Loucy (cell line): ENCODE data around the gene OSBPL9.
"Not testable (repeated sequence)": the region's sequence is repeated elsewhere in the genome, so short reads cannot be mapped to it uniquely, and the experiment has no call there.

ENCODE experiments used
- H2AFZ ChIP-seq: fragments of 200-600 bp; sonication (generic); 2 replicates; pipeline ENCODE4 v1.6.0; 2016; ENCODE audit warnings: antibody characterized with exemption, mild to moderate bottlenecking, low read length, moderate library complexity
- H3F3A ChIP-seq: fragments of 200-600 bp; 2 replicates; pipeline ENCODE4 v1.6.0; 2016; ENCODE audit warnings: antibody characterized with exemption, low read depth, mild to moderate bottlenecking
- H3K27me3 ChIP-seq: fragments of 200-600 bp; sonication (generic); 2 replicates; pipeline ENCODE4 v1.6.1; 2014; ENCODE audit warnings: low read length, mild to moderate bottlenecking; ENCODE audit not compliant: insufficient read depth, poor library complexity, severe bottlenecking
- H3K36me3 ChIP-seq: fragments of 200-600 bp; sonication (generic); 2 replicates; pipeline ENCODE4 v1.6.1; 2016; ENCODE audit warnings: low read length; ENCODE audit not compliant: insufficient read depth
- H3K4me1 ChIP-seq: fragments of 200-600 bp; sonication (generic); 2 replicates; pipeline ENCODE4 v1.5.1; 2014; ENCODE audit warnings: low read length, mild to moderate bottlenecking; ENCODE audit not compliant: insufficient read depth, poor library complexity, severe bottlenecking
- H3K4me2 ChIP-seq: fragments of 200-600 bp; sonication (generic); 2 replicates; pipeline ENCODE4 v1.6.0; 2014; ENCODE audit warnings: antibody characterized with exemption, low read length, low read depth, mild to moderate bottlenecking; ENCODE audit not compliant: poor library complexity, severe bottlenecking
- H3K4me3 ChIP-seq: fragments of 200-600 bp; sonication (generic); 2 replicates; pipeline ENCODE4 v1.5.1; 2014; ENCODE audit warnings: low read length, mild to moderate bottlenecking, mixed read lengths; ENCODE audit not compliant: poor library complexity, severe bottlenecking
- H3K79me2 ChIP-seq: fragments of 200-600 bp; sonication (generic); 2 replicates; pipeline ENCODE4 v1.6.1; 2014; ENCODE audit warnings: low read length; ENCODE audit not compliant: insufficient read depth
- H3K9ac ChIP-seq: fragments of 200-600 bp; sonication (generic); 2 replicates; pipeline ENCODE4 v1.6.0; 2014; ENCODE audit warnings: mild to moderate bottlenecking, low read depth, low read length, moderate library complexity; ENCODE audit not compliant: poor library complexity, severe bottlenecking
- H3K9me2 ChIP-seq: fragments of 200-600 bp; sonication (generic); replicated peaks from 2 replicates; pipeline ENCODE4 v1.6.1; 2016; ENCODE audit warnings: low read depth, low read length, mixed read lengths
- H3K9me3 ChIP-seq: fragments of 200-600 bp; sonication (generic); 2 replicates; pipeline ENCODE4 v1.6.1; 2014; ENCODE audit warnings: mild to moderate bottlenecking, antibody characterized with exemption, low read length, low read depth; ENCODE audit not compliant: insufficient read depth
- H4K20me1 ChIP-seq: fragments of 200-600 bp; sonication (generic); 2 replicates; pipeline ENCODE4 v1.6.0; 2014; ENCODE audit warnings: antibody characterized with exemption, low read length, mild to moderate bottlenecking; ENCODE audit not compliant: insufficient read depth, poor library complexity, severe bottlenecking
- EZH2phosphoT487 ChIP-seq: fragments of 200-600 bp; IDR thresholded peaks from 2 replicates; pipeline ENCODE4 v1.6.1; 2018; ENCODE audit warnings: antibody characterized with exemption, mild to moderate bottlenecking, moderate library complexity, borderline replicate concordance
- TF ChIP-seq, protein P1 (sequence below): fragments of 200-600 bp; sonication (generic); conservative IDR thresholded peaks from 2 replicates; pipeline ENCODE4 v1.5.1; 2014; ENCODE audit warnings: mild to moderate bottlenecking, antibody characterized with exemption, low read length

Gene OSBPL9

DNA sequence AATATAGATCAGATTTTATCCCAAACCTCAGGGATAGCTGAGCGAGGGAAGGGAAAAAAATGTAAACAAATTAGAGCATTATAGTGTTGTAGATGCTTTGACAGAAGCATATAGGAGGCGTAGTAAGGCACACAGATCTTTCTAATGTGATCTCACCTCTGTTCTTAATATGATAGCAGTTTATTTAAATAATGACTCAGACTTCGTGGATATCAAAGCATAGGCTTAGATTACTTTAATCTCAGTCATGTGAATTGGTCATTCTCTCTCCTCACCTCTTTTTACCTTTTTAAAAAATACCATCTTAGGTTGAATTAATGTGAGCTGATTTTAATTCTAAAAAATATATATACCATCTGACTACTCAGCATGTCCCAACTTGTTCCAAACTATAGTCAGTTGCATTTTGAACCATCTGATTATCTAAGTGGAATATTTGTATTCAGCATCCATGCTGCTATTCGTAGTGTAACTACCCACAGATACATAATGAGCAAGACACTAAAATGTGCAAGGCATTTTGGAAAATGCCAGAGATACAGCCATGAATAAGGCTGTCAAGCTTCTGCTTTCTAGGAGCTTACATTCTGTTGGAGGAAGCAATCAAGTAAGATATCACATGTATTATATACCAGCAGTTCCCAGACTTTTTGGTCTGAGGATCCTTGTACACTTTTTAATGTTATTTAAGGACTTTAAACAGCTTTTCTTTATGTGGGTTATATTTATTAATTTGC is 76.7 kb downstream of the OSBPL9 start:
- H3F3A ChIP-seq = no peaks in the 10 kb centered on the region
- peaks cover 36% of the 10 kb centered on the region for H3K79me2 ChIP-seq
- H3K9me2 ChIP-seq = no peaks in the 10 kb centered on the region
- no peak overlapping the region for H3K4me3 ChIP-seq
- H2AFZ ChIP-seq = no peak overlapping the region
- no peak overlapping the region for H3K4me2 ChIP-seq
- H3K4me1 ChIP-seq = peaks cover 9% of the 10 kb centered on the region
- no peak overlapping the region for H3K9ac ChIP-seq
- H3K9me3 ChIP-seq = no peaks in the 10 kb centered on the region
- no peaks in the 10 kb centered on the region for H4K20me1 ChIP-seq
- TF ChIP-seq EZH2phosphoT487 = no peak
- TF ChIP-seq, protein P1, sequence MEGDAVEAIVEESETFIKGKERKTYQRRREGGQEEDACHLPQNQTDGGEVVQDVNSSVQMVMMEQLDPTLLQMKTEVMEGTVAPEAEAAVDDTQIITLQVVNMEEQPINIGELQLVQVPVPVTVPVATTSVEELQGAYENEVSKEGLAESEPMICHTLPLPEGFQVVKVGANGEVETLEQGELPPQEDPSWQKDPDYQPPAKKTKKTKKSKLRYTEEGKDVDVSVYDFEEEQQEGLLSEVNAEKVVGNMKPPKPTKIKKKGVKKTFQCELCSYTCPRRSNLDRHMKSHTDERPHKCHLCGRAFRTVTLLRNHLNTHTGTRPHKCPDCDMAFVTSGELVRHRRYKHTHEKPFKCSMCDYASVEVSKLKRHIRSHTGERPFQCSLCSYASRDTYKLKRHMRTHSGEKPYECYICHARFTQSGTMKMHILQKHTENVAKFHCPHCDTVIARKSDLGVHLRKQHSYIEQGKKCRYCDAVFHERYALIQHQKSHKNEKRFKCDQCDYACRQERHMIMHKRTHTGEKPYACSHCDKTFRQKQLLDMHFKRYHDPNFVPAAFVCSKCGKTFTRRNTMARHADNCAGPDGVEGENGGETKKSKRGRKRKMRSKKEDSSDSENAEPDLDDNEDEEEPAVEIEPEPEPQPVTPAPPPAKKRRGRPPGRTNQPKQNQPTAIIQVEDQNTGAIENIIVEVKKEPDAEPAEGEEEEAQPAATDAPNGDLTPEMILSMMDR = no peak
- H3K27me3 ChIP-seq = no peaks in the 10 kb centered on the region
- no peaks in the 10 kb centered on the region for H3K36me3 ChIP-seq

- H2AFZ ChIP-seq = no peak overlapping the region
- no peaks in the 10 kb centered on the region for H3K9me2 ChIP-seq
- no peaks in the 10 kb centered on the region for H3F3A ChIP-seq
- no peaks in the 10 kb centered on the region for H3K4me1 ChIP-seq
- TF ChIP-seq EZH2phosphoT487 = no peak
- no peak overlapping the region for H3K4me3 ChIP-seq
- H4K20me1 ChIP-seq = no peaks in the 10 kb centered on the region
- no peaks in the 10 kb centered on the region for H3K27me3 ChIP-seq
- H3K79me2 ChIP-seq = peaks cover 36% of the 10 kb centered on the region
- H3K9me3 ChIP-seq = peaks cover 4% of the 10 kb centered on the region; the same call in 1 of the 2 replicates
- no peak overlapping the region for H3K9ac ChIP-seq
- no peak overlapping the region for H3K4me2 ChIP-seq
- H3K36me3 ChIP-seq = no peaks in the 10 kb centered on the region
These were observed 80.3 kb downstream of the OSBPL9 start for GRCh38 chr1:51697166-51697565.

DNA sequence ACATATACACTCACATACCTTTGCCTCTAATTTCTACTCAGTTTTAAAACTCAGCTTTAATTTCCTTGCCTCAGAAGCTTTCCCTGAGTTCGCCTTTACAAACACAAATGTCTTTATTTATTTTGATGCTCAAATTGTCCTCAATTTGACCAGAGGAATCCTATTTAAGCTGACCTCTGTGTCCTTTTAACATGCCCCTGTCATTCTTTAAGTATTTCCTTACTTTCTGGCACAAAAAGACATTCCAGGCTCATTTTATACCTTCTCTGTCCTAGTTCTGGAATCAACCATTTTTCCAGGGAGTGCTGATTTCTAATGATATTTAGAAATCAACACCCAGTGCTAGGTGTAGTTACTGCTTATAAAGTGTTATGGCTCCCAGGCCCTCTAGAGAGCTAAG is 82.5 kb downstream of the OSBPL9 start:
- Histone ChIP-seq H2AFZ (no peak overlapping the region), H3K9ac (no peak overlapping the region), H3K4me1 (no peaks in the 10 kb centered on the region), H3K27me3 (no peaks in the 10 kb centered on the region), H4K20me1 (no peaks in the 10 kb centered on the region), H3K36me3 (no peaks in the 10 kb centered on the region), H3K4me2 (no peak overlapping the region), H3K4me3 (no peak overlapping the region), H3K9me2 (no peaks in the 10 kb centered on the region), H3F3A (no peaks in the 10 kb centered on the region), H3K79me2 (peaks cover 29% of the 10 kb centered on the region), H3K9me3 (peaks cover 4% of the 10 kb centered on the region; the same call in 1 of the 2 replicates)
- no peak for TF ChIP-seq EZH2phosphoT487
- TF ChIP-seq, protein P1 = no peak

DNA sequence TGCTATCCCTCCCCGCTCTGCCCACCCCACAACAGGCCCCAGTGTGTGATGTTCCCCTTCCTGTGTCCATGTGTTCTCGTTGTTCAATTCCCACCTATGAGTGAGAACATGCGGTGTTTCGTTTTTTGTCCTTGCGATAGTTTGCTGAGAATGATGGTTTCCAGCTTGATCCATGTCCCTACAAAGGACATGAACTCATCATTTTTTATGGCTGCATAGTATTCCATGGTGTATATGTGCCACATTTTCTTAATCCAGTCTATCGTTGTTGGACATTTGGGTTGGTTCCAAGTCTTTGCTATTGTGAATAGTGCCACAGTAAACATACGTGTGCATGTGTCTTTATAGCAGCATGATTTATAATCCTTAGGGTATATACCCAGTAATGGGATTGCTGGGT is 84.9 kb downstream of the OSBPL9 start:
- not testable (repeated sequence) for H3K4me1 ChIP-seq, H3K36me3 ChIP-seq, H3K4me2 ChIP-seq, H2AFZ ChIP-seq, H3K4me3 ChIP-seq, H3K9me3 ChIP-seq, H3F3A ChIP-seq, H4K20me1 ChIP-seq, H3K9me2 ChIP-seq, H3K9ac ChIP-seq, H3K27me3 ChIP-seq
- H3K79me2 ChIP-seq = peaks cover 40% of the 10 kb centered on the region

DNA sequence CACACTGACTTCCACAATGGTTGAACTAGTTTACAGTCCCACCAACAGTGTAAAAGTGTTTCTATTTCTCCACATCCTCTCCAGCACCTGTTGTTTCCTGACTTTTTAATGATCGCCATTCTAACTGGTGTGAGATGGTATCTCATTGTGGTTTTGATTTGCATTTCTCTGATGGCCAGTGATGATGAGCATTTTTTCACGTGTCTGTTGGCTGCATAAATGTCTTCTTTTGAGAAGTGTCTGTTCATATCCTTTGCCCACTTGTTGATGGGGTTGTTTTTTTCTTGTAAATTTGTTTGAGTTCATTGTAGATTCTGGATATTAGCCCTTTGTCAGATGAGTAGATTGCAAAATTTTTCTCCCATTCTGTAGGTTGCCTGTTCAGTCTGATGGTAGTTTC is 85.3 kb downstream of the OSBPL9 start:
- H3K4me3 ChIP-seq, H3K9me3 ChIP-seq: not testable (repeated sequence)

More for the DNA sequence above, 85.3 kb downstream of the OSBPL9 start:
- not testable (repeated sequence) for H3K9ac ChIP-seq, H3K4me1 ChIP-seq, H2AFZ ChIP-seq, H3K27me3 ChIP-seq, H3K9me2 ChIP-seq, H4K20me1 ChIP-seq, H3F3A ChIP-seq, H3K36me3 ChIP-seq, H3K4me2 ChIP-seq
- H3K79me2 ChIP-seq = peaks cover 41% of the 10 kb centered on the region
